GM19372 (cell line): ENCODE data around the gene UQCRC2.
"Not testable (repeated sequence)": the region's sequence is repeated elsewhere in the genome, so short reads cannot be mapped to it uniquely, and the experiment has no call there.

Source experiments
- ATAC-seq: cut with Tn5 transposase; IDR thresholded peaks from one replicate; pipeline ENCODE4 v1.9.1; 2021; ENCODE audit warnings: mild to moderate bottlenecking, low read depth, moderate library complexity; ENCODE audit not compliant: unreplicated experiment

The UQCRC2 gene

GRCh38 chr16:21980032-21980431, 26.9 kb downstream of the UQCRC2 start:
- no peak for ATAC-seq

- ATAC-seq, result no peak
Measured at GRCh38 chr16:21982108-21982507, 28.9 kb downstream of the UQCRC2 start.

GRCh38 chr16:21984062-21984461, 30.9 kb downstream of the UQCRC2 start:
- no peak for ATAC-seq

- ATAC-seq, result no peak
Measured at GRCh38 chr16:21985524-21985923, 32.4 kb downstream of the UQCRC2 start.

GRCh38 chr16:21986692-21987246, 33.6 kb downstream of the UQCRC2 start:
- no peak for ATAC-seq

GRCh38 chr16:21987498-21987897, 34.3 kb downstream of the UQCRC2 start:
- ATAC-seq, result no peak

GRCh38 chr16:21989133-21989532, 36.0 kb downstream of the UQCRC2 start:
- ATAC-seq, result no peak

- no peak for ATAC-seq
Measured at GRCh38 chr16:21989751-21990150, 36.6 kb downstream of the UQCRC2 start.

GRCh38 chr16:21990381-21990944, 37.3 kb downstream of the UQCRC2 start:
- ATAC-seq, result no peak

GRCh38 chr16:21991621-21992020, 38.5 kb downstream of the UQCRC2 start:
- no peak for ATAC-seq

GRCh38 chr16:21994856-21995465, 41.8 kb downstream of the UQCRC2 start:
- no peak for ATAC-seq

- no peak for ATAC-seq
Measured at GRCh38 chr16:21996923-21997696, 43.9 kb downstream of the UQCRC2 start.

- no peak for ATAC-seq
Measured at GRCh38 chr16:21997697-21998480, 44.7 kb downstream of the UQCRC2 start.

- no peak for ATAC-seq
Measured at GRCh38 chr16:22001591-22001990, 48.4 kb downstream of the UQCRC2 start.

GRCh38 chr16:22002047-22002446, 48.9 kb downstream of the UQCRC2 start:
- ATAC-seq, result not testable (repeated sequence)

GRCh38 chr16:22003195-22003594, 50.0 kb downstream of the UQCRC2 start:
- no peak for ATAC-seq

- ATAC-seq, result no peak
Measured at GRCh38 chr16:22004341-22004740, 51.2 kb downstream of the UQCRC2 start.

GRCh38 chr16:22005746-22006145, 52.6 kb downstream of the UQCRC2 start:
- no peak for ATAC-seq

- ATAC-seq, result no peak
Measured at GRCh38 chr16:22006636-22007035, 53.5 kb downstream of the UQCRC2 start.

GRCh38 chr16:22007159-22007508, 54.0 kb downstream of the UQCRC2 start:
- ATAC-seq, result no peak
